ENCODE measurements around the gene SARDH.

DNA sequence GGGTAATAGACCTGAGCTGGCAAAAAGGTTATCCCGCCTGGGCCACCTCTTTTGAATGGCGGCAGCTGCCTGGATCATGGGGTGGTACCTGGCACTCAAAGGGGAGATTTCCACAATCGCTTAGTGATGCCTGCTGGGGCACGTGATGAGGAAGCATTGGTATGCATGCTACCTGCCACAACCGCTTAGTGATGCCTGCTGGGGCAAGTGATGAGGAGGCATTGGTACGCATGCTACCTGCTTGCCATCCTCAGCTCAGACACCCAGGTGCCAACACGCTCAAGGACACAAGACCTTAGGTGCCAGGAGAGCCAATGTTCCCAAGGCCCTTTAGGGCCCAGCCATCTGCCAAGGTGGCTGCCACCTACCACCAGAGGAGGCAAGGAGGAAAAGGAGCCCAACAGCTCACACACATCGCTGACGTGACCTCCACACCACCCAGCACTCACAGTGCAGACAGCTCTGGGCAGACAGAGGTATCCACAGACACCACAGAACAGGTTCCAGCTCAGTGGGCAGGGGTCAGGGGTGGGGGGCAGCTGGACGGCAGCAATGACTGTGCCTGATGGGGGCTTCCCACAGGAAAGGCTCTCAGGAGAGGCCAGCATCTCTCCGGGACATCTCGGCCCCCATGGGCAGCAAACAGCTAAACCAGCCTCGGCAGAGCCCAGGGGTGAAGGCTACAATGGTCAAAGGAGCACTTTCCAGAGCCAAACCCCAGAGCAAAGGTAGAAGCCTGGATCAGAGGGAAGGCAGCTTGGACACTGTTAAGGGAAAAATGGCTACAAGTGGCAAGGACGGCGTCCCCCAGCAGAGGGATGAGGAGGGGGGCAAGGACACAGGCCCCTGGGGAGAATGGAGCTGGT is 43.0 kb upstream of the SARDH start:
- TF ChIP-seq, protein P1, sequence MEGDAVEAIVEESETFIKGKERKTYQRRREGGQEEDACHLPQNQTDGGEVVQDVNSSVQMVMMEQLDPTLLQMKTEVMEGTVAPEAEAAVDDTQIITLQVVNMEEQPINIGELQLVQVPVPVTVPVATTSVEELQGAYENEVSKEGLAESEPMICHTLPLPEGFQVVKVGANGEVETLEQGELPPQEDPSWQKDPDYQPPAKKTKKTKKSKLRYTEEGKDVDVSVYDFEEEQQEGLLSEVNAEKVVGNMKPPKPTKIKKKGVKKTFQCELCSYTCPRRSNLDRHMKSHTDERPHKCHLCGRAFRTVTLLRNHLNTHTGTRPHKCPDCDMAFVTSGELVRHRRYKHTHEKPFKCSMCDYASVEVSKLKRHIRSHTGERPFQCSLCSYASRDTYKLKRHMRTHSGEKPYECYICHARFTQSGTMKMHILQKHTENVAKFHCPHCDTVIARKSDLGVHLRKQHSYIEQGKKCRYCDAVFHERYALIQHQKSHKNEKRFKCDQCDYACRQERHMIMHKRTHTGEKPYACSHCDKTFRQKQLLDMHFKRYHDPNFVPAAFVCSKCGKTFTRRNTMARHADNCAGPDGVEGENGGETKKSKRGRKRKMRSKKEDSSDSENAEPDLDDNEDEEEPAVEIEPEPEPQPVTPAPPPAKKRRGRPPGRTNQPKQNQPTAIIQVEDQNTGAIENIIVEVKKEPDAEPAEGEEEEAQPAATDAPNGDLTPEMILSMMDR (IDR thresholded peaks at IDR 0.05; ENCODE audit: low read length) = no peak
- TF ChIP-seq EZH2 (optimal IDR thresholded peaks at IDR 0.05; ENCODE audit: low read depth, low read length) = no peak
- no peak for TF ChIP-seq EZH2phosphoT487 (IDR thresholded peaks at IDR 0.05; ENCODE audit: low read length)
